ENCODE measurements around the gene TMBIM1.

TMBIM1 gene

GRCh38 chr2:218257390-218257981 is 34.8 kb downstream of the TMBIM1 start:
- peak; percentile 45 for DNase-seq (ENCODE audit: low read depth, low spot score)

DNA sequence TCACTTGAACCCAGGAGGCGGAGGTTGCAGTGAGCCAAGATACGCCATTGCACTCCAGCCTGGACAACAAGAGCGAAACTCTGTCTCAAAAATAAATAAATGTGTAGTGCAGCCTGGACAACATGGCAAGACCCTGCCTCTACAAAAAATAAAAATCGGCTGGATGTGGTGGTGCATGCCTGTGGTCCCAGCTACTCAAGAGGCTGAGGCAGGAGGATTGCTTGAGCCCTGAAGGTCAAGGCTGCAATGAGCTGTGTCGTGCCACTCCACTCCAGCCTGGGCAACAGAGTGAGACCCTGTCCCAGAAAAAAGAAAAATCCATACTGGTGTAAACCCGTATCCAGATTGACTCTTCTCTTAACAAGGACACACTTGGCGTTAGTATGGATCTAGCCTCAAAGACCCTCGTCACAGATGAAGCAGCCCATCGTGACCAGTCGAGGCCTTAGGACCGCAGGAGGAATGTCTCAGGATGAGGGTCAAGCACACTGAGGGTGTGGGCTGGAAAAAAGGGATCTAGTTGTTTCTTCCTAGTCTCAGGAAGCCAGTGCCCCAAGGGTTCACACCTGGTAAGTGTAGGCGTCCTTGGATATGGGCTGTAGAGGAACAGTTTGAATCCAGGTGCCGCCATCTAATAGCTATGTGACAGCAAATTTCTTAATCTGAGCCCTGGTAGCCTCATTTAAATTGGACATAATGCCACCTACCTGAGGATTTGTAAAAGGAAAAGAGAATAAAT is 35.5 kb downstream of the TMBIM1 start:
- DNase-seq (ENCODE audit: low read depth, low spot score) = no peak

- DNase-seq (ENCODE audit: low read depth, low spot score) = no peak
These were observed 36.9 kb downstream of the TMBIM1 start for GRCh38 chr2:218255446-218255845.

DNA sequence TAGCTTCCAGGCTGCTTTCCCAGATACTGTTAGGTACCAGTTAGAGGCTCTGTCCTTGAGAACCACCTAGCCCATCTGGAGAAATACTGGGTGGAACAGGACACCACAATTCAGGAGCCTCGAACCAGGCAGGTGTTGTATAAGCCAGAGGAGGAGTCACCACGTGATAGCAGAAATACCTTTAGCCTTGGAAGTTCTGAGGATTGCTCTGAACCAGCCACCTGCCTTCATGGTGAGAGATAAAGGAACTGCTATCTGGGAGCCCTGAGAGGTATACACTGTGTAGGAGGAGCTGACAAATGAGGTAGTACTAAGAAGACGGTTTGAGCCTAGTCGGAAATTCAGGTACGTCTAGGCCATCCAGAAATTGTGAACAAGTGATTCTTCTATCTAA is 39.1 kb downstream of the TMBIM1 start:
- no peak for DNase-seq (ENCODE audit: low read depth, low spot score)

- no peak for DNase-seq (ENCODE audit: low read depth, low spot score)
These were observed 39.6 kb downstream of the TMBIM1 start for GRCh38 chr2:218252509-218253231.

- no peak for DNase-seq (ENCODE audit: low read depth, low spot score)
These were observed 42.6 kb downstream of the TMBIM1 start for GRCh38 chr2:218249691-218250090.

DNA sequence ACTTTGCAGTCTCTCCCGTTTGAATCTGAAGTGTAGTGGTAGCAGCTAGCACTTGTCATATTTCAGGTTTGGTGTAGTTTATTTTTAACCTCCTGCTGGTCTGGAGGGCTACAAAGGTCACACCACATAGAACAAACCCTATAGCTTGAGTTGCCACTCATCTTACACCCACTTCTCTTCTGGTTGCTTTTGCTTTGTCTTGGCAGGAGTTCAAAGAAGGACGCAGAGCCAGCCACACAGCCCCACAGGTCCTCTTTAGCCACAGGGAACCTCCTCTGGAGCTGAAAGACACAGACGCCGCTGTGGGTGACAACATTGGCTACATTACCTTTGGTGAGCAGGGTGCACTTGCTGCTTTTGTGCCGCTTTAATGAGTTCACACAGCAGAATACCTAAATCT is 47.1 kb downstream of the TMBIM1 start:
- DNase-seq (ENCODE audit: low read depth, low spot score) = no peak

DNA sequence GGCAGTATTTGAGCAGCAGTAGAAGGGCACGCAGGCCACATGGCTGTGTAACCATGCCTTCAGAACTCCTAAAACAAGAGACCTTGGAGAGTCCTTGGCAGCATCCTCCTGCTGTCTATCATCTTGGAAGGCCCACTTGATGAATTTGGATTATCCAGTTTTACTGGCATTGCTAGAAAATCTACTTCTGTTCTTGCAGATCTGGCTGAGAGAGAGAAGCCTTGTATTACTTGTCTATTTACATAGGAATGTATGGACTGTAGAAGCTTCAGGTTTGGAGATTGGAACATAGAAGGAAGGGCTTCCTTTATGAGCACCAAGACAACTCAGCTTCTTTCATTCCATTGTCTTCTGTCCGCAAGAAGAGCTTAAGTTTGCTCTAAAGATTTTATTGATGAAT is 47.6 kb downstream of the TMBIM1 start:
- no peak for DNase-seq (ENCODE audit: low read depth, low spot score)

DNA sequence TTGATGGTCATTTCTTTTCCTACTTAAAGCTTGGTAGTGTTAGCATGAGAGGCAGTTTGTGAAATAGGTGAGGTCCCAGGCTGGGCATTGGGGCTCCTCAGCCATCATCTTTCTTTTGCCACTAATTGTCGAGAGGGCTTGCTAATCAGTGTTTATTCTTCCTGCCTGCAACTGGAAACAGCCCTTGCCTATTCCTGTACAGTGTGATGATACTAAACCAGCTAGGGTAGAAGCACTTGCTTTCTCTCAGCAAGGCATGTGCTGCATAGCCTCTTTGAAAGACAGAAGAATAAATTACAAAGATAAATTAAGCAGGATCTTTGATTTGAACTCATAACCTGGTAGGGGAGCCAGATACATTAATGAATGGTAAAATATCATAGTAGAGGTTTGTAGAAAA is 48.1 kb downstream of the TMBIM1 start:
- no peak for DNase-seq (ENCODE audit: low read depth, low spot score)

- no peak for DNase-seq (ENCODE audit: low read depth, low spot score)
These were observed 53.4 kb downstream of the TMBIM1 start for GRCh38 chr2:218238887-218239286.

GRCh38 chr2:218236829-218237228 is 55.5 kb downstream of the TMBIM1 start:
- no peak for DNase-seq (ENCODE audit: low read depth, low spot score)

- no peak for DNase-seq (ENCODE audit: low read depth, low spot score)
These were observed 57.3 kb downstream of the TMBIM1 start for GRCh38 chr2:218235017-218235416.

GRCh38 chr2:218234521-218234920 is 57.8 kb downstream of the TMBIM1 start:
- DNase-seq (ENCODE audit: low read depth, low spot score) = no peak

DNA sequence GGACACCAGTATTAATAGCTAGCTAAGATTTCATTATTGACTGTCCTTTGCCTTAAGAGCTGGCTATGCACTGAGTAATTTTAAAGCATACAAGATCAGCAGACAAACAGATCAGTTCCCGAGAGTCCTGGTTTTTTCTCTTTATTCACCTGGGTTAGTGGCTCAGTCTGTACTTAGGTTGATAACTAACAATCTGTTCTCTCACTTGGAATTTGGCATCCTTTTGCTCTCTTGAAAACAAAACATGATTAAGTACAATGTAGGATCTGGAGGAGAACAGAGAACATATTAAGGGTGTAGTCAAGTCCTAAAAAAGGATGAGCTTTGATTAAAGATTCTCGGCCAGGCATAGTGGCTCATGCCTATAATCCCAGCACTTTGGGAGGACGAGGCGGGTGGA is 58.8 kb downstream of the TMBIM1 start:
- DNase-seq (ENCODE audit: low read depth, low spot score) = no peak

DNA sequence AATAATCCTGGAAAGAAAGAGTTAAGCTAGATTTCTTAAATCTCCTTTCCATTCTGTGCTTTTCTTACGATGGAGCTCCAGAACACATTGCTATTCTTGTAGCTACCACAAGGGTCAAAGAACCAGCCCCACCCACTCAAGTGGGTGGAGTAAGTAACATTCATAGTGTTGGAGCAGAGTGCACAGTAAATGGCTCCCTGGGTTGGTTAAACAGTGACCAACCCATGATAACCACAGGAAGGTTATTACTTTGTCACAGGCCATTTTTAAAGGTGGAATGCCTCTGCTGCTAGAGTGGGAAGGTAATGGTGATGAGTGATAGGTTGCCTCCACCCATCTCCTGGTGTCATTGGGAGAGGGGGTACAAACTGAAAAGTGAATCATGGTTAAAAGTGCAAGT is 61.4 kb downstream of the TMBIM1 start:
- no peak for DNase-seq (ENCODE audit: low read depth, low spot score)

DNA sequence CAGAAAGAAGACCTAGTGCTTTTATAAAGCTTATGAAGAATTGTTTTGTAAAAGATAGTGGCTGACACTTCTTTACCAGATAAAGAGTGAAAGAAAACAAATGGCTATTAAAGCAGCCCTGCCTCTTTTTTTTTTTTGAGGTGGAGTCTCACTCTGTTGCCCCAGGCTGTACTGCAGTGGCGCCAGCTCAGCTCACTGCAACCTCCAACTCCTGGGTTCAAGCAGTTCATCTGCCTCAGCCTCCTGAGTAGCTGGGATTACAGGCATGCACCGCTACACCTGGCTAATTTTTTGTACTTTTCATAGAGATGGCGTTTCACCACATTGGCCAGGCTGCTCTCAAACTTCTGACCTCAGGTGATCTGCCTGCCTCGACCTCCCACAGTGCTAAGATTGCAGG is 62.5 kb downstream of the TMBIM1 start:
- no peak for DNase-seq (ENCODE audit: low read depth, low spot score)

- DNase-seq (ENCODE audit: low read depth, low spot score) = no peak
These were observed 63.1 kb downstream of the TMBIM1 start for GRCh38 chr2:218229239-218229638.

GRCh38 chr2:218228366-218229090 is 63.8 kb downstream of the TMBIM1 start:
- DNase-seq (ENCODE audit: low read depth, low spot score) = no peak

DNA sequence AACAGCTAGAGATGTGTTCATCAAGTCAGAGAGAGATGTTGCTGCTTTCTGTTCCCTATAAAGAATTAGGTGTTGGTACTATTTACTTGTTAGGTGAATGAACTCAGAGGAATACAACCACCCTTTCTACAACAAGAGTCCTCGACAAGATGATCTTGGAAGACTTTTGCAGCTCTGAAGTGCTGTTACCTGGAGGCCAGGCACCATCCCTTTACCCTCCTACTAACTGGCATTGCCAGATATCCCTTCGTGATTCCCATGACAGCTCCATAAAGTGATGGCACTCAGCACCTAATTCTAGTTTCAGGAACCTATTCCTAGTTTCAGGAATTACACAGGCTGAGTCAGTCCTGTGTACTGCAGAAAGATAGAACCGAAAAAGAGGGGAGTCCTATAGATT is 65.4 kb downstream of the TMBIM1 start:
- DNase-seq (ENCODE audit: low read depth, low spot score) = no peak

All from iPS DF 19.7 (cell line).